Esophagus muscularis mucosa (tissue), 4 donors: ENCODE measurements around the gene TWF2. TPM values are rescaled to one million over a fixed set of nuclear protein-coding genes. Genes with fewer than 3 reads are reported as not detected.
A peak's percentile ranks its signal among the peaks of the same experiment; 100 is the strongest.

Experiments used
- DNase-seq: peaks from one replicate; pipeline ENCODE4 v3.0.0-alpha.2; 2017; ENCODE audit errors: extremely low spot score
- H3K27ac ChIP-seq, 4 donors: fragments of 200-600 bp; sonication (generic); replicated peaks in 1 of 4; 1 replicate in 3 of 4; 2 replicates in 1 of 4; pipeline ENCODE4 v1.5.1; 2016 to 2019; ENCODE audit warnings: mild to moderate bottlenecking in 1 of 4
- H3K27me3 ChIP-seq, 4 donors: fragments of 200-600 bp; sonication (generic); one replicate each; pipeline versions ENCODE4 v1.5.1 to v1.6.0; 2016 to 2019
- H3K36me3 ChIP-seq, 4 donors: fragments of 200-600 bp; sonication (generic); one replicate each; pipeline ENCODE4 v1.5.1; 2016 to 2019
- H3K4me1 ChIP-seq, 4 donors: fragments of 200-600 bp; sonication (generic); one replicate each; pipeline ENCODE4 v1.5.1; 2016 to 2019
- H3K4me3 ChIP-seq, 4 donors: fragments of 200-600 bp; sonication (generic); 1 replicate in 2 of 4; 2 replicates in 2 of 4; pipeline ENCODE4 v1.5.1; 2016 to 2019; ENCODE audit warnings: mild to moderate bottlenecking in 4 of 4, moderate library complexity in 1 of 4
- H3K9me3 ChIP-seq, 4 donors: fragments of 200-600 bp; sonication (generic); 1 replicate in 3 of 4; 2 replicates in 1 of 4; pipeline ENCODE4 v1.5.1; 2016 to 2019
- CTCF ChIP-seq, 3 experiments: fragments of 200-600 bp in 2 of 3; fragments of 450-650 bp in 1 of 3; sonication (generic) in 2 of 3; IDR thresholded peaks; one replicate each; pipeline ENCODE4 v1.5.1; 2017 to 2019; ENCODE audit warnings: antibody characterized with exemption in 3 of 3, mild to moderate bottlenecking in 2 of 3, moderate library complexity in 1 of 3
- EP300 ChIP-seq: sonication (generic); formaldehyde crosslinking; IDR thresholded peaks from one replicate; pipeline ENCODE4 v1.6.1; 2017; ENCODE audit warnings: antibody characterized with exemption
- POLR2A ChIP-seq: fragments of 450-650 bp; IDR thresholded peaks from one replicate; pipeline ENCODE4 v1.6.1; 2017; ENCODE audit warnings: antibody characterized with exemption, moderate library complexity, mild to moderate bottlenecking, low read depth
- POLR2AphosphoS5 ChIP-seq, 2 donors: sonication (generic); formaldehyde crosslinking; IDR thresholded peaks; one replicate each; pipeline ENCODE4 v1.6.1; 2017; ENCODE audit warnings: antibody characterized with exemption in 2 of 2
- WGBS: methylation state at CpG from one replicate; pipeline ENCODE4 v1.1.5; 2018; 5-methylcytosine and 5-hydroxymethylcytosine counted together
- intact Hi-C: fragments of 100-400 bp; cut with DNase I; formaldehyde crosslinking; loops from one replicate; pipeline ENCODE4 v1.15.1; 2023
- total RNA-seq, 4 donors: library from RNA; depleted of rRNA; stranded (reverse); fragments of >200 nt; gene quantifications; one replicate each; pipeline versions ENCODE4 v1.1.0 to v1.2.1, GENCODE V29; 2016

Gene TWF2
- total RNA-seq, 4 donors from 2014 or later: 66.4 to 89.5 (median 79.9) TPM

GRCh38 chr3:52253314-52254304 lies 14.7 kb upstream of the TWF2 start:
- peaks cover 0 to 42% (median 34%) of the 10 kb centered on the region in 4 donors for H3K4me1 ChIP-seq
- peak overlapping the region; percentile 28 to 62 (median 53) for H3K27ac ChIP-seq
- DNase-seq: no peak
- intact Hi-C loops: no loop called here
- no peaks in the 10 kb centered on the region for H3K9me3 ChIP-seq
- 57% methylated on average over 9 of the region's 12 CpGs for WGBS
- TF ChIP-seq EP300: no peak
- no peak for TF ChIP-seq POLR2AphosphoS5 (IDR thresholded peaks at IDR 0.05)
- TF ChIP-seq CTCF (IDR thresholded peaks at IDR 0.05): no peak
- no peak for TF ChIP-seq POLR2A
- no peak overlapping the region for H3K4me3 ChIP-seq
- H3K27me3 ChIP-seq: no peaks in the 10 kb centered on the region
- peaks cover 42 to 98% (median 95%) of the 10 kb centered on the region in 4 donors for H3K36me3 ChIP-seq

- DNase-seq: no peak
- Histone ChIP-seq H3K27me3 (no peaks in the 10 kb centered on the region), H3K36me3 (peaks cover 12 to 74% (median 65%) of the 10 kb centered on the region in 4 donors), H3K9me3 (no peaks in the 10 kb centered on the region), H3K4me3 (no peak overlapping the region), H3K4me1 (peaks cover 6 to 50% (median 43%) of the 10 kb centered on the region in 4 donors), H3K27ac (peak overlapping the region in 2 of 4 donors; percentile 18 to 31)
- WGBS: 82% methylated on average over 1 of the region's 1 CpG
- intact Hi-C loops: no loop called here
- no peak for TF ChIP-seq POLR2A
- TF ChIP-seq CTCF (IDR thresholded peaks at IDR 0.05): no peak
- no peak for TF ChIP-seq POLR2AphosphoS5 (IDR thresholded peaks at IDR 0.05)
- TF ChIP-seq EP300: no peak
Measured at GRCh38 chr3:52250122-52250521, 11.2 kb upstream of the TWF2 start.

- Histone ChIP-seq H3K27ac (peak overlapping the region in 2 of 4 donors; percentile 18 to 31), H3K36me3 (peaks cover 9 to 70% (median 61%) of the 10 kb centered on the region in 4 donors), H3K27me3 (no peaks in the 10 kb centered on the region), H3K4me3 (no peak overlapping the region), H3K9me3 (no peaks in the 10 kb centered on the region), H3K4me1 (peaks cover 10 to 54% (median 46%) of the 10 kb centered on the region in 4 donors)
- TF ChIP-seq CTCF (IDR thresholded peaks at IDR 0.05) (no peak), EP300 (no peak), POLR2A (no peak), POLR2AphosphoS5 (IDR thresholded peaks at IDR 0.05) (no peak)
- no peak for DNase-seq
- intact Hi-C loops: no loop called here
- WGBS: 89% methylated on average over 4 of the region's 6 CpGs
Measured at GRCh38 chr3:52249683-52250082, 10.7 kb upstream of the TWF2 start.

GRCh38 chr3:52248816-52249547 lies 10.0 kb upstream of the TWF2 start:
- Histone ChIP-seq H3K27me3 (no peaks in the 10 kb centered on the region), H3K27ac (peak overlapping the region in 2 of 4 donors; percentile 18 to 31), H3K9me3 (no peaks in the 10 kb centered on the region), H3K4me1 (peaks cover 15 to 53% (median 48%) of the 10 kb centered on the region in 4 donors), H3K36me3 (peaks cover 9 to 63% (median 55%) of the 10 kb centered on the region in 4 donors), H3K4me3 (no peak overlapping the region)
- intact Hi-C loops: no loop called here
- TF ChIP-seq POLR2AphosphoS5 (IDR thresholded peaks at IDR 0.05): peak in 1 of 2 donors; percentile 46
- TF ChIP-seq POLR2A: no peak
- 63% methylated on average over 7 of the region's 10 CpGs for WGBS
- no peak for DNase-seq

GRCh38 chr3:52248165-52248541 lies 9.2 kb upstream of the TWF2 start:
- no peak overlapping the region for H3K4me3 ChIP-seq
- H3K9me3 ChIP-seq: no peaks in the 10 kb centered on the region
- no peaks in the 10 kb centered on the region for H3K27me3 ChIP-seq
- 89% methylated on average over 10 of the region's 10 CpGs for WGBS
- intact Hi-C loops: no loop called here
- TF ChIP-seq CTCF (IDR thresholded peaks at IDR 0.05): no peak
- peaks cover 15 to 44% (median 41%) of the 10 kb centered on the region in 4 donors for H3K4me1 ChIP-seq
- DNase-seq: no peak
- peaks cover 9 to 54% (median 46%) of the 10 kb centered on the region in 4 donors for H3K36me3 ChIP-seq
- H3K27ac ChIP-seq: peak overlapping the region in 2 of 4 donors; percentile 18 to 34
